ENCODE measurements around the gene AKT1.
"Not testable (repeated sequence)": the region's sequence is repeated elsewhere in the genome, so short reads cannot be mapped to it uniquely, and the experiment has no call there.

The AKT1 gene

GRCh38 chr14:104752735-104753527 lies 42.6 kb downstream of the AKT1 start, which contains the start of gene SIVA1:
Gene SIVA1 (plus strand): TSS chr14:104753147. CDS start chr14:104753202, 55 bp downstream.
- TF ChIP-seq, protein P1, sequence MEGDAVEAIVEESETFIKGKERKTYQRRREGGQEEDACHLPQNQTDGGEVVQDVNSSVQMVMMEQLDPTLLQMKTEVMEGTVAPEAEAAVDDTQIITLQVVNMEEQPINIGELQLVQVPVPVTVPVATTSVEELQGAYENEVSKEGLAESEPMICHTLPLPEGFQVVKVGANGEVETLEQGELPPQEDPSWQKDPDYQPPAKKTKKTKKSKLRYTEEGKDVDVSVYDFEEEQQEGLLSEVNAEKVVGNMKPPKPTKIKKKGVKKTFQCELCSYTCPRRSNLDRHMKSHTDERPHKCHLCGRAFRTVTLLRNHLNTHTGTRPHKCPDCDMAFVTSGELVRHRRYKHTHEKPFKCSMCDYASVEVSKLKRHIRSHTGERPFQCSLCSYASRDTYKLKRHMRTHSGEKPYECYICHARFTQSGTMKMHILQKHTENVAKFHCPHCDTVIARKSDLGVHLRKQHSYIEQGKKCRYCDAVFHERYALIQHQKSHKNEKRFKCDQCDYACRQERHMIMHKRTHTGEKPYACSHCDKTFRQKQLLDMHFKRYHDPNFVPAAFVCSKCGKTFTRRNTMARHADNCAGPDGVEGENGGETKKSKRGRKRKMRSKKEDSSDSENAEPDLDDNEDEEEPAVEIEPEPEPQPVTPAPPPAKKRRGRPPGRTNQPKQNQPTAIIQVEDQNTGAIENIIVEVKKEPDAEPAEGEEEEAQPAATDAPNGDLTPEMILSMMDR (IDR thresholded peaks at IDR 0.05; ENCODE audit: low read depth, low read length, missing control alignments), result no peak
- DNase-seq (ENCODE audit: low read depth), result peak; percentile 97
- H3K4me3 ChIP-seq (ENCODE audit: low read depth, low read length), result peak within 1 kb of the TSS; percentile 70

GRCh38 chr14:104752423-104752734 lies 43.2 kb downstream of the AKT1 start:
- H3K4me3 ChIP-seq (ENCODE audit: low read depth, low read length), result peak overlapping the region; percentile 69
- DNase-seq (ENCODE audit: low read depth), result no peak
- TF ChIP-seq, protein P1 (IDR thresholded peaks at IDR 0.05; ENCODE audit: low read depth, low read length, missing control alignments), result no peak

DNA sequence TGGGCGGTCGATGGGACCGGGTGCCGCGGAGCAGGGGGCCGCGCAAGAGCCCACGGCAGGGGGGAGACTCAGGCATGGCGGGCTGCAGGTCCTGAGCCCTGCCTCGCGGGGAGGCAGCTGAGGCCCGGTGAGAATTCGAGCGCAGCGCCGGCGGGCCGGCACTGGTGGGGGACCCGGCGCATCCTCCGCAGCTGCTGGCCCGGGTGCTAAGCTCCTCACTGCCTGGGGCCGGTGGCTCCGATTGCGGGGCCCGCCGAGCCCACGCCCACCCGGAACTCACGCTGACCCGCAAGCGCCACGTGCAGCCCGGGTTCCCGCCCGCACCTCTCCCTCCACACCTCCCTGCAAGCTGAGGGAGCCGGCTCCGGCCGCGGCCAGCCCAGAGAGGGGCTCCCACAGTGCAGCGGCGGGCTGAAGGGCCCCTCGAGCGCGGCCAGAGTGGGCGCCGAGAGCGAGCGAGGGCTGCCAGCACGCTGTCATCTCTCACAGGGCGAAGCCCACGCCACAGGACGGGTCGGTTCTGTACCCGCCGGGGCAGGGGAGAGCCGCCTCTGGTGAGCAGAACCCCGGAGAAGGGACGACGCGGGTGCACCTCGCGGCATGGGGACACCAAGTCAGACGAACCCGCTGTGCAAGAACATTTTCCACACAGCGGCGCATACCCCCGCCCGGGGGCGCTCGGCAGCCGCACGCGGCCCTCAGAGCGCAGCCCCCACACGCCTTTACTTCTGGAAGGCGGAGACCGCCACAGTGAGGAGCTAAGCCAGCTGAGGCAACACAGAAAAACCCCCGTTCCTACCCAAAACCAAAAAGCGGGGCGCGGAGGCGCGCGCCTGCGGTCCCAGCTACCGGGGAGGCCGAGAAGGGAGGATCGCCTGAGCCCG lies 43.8 kb downstream of the AKT1 start:
- DNase-seq (ENCODE audit: low read depth), result no peak

DNA sequence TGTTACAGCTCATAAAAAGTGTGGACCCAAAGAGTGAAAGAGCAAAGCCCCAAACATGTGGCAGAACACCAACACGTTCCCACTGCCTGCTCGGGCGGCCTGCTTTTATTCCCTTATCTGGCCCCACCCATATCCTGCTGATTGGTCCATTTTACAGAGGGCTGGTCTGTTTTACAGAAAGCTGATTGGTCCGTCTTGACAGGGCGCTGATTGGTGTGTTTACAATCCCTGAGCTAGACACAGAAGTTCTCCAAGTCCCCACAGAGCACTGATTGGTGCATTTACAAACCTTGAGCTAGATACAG lies 44.8 kb downstream of the AKT1 start:
- not testable (repeated sequence) for H3K4me3 ChIP-seq (ENCODE audit: low read depth, low read length); DNase-seq (ENCODE audit: low read depth)

More for the DNA sequence above, 43.8 kb downstream of the AKT1 start:
- H3K4me3 ChIP-seq (ENCODE audit: low read depth, low read length), result peak overlapping the region; percentile 69
- TF ChIP-seq, protein P1 (IDR thresholded peaks at IDR 0.05; ENCODE audit: low read depth, low read length, missing control alignments), result peak; percentile 36

- DNase-seq (ENCODE audit: low read depth), result no peak
- no peak overlapping the region for H3K4me3 ChIP-seq (ENCODE audit: low read depth, low read length)
- TF ChIP-seq, protein P1 (IDR thresholded peaks at IDR 0.05; ENCODE audit: low read depth, low read length, missing control alignments), result no peak
These were observed 45.3 kb downstream of the AKT1 start for GRCh38 chr14:104750056-104750752.

DNA sequence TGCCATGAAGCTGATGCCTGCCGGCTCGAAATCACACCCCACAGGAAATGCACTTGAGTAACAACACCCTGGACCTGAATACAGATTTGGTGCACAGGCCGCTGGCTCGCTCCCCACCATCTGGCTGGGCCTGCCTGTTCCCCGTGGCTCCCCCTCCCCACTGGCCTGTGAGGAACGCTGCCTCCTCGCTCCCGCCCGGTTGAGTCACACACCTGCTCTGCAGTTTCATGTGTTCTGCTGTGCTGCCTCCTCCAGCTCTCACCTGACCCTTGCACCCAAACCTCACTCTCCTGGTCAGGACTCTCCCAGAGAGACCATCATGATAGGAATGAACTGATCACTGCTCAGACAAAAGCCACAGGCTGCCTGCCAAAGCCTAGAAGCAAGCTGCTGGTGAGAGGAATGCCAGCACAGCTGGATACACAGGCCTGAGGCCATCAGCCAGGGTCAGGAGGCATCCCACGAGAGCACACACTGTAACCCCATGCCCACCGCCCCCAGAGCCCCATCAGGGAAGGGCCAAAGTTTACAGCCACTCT lies 46.4 kb downstream of the AKT1 start:
- H3K4me3 ChIP-seq (ENCODE audit: low read depth, low read length), result no peak overlapping the region
- TF ChIP-seq, protein P1 (IDR thresholded peaks at IDR 0.05; ENCODE audit: low read depth, low read length, missing control alignments), result no peak
- no peak for DNase-seq (ENCODE audit: low read depth)

- no peak for DNase-seq (ENCODE audit: low read depth)
- H3K4me3 ChIP-seq (ENCODE audit: low read depth, low read length), result no peak overlapping the region
These were observed 47.7 kb downstream of the AKT1 start for GRCh38 chr14:104747876-104748275.

More at GRCh38 chr14:104747876-104748275, 47.7 kb downstream of the AKT1 start:
- TF ChIP-seq, protein P1 (IDR thresholded peaks at IDR 0.05; ENCODE audit: low read depth, low read length, missing control alignments), result no peak

Data from GM12864 (cell line).